K562 (cell line): ENCODE results near the gene BHLHE40. TPM values are rescaled to one million over a fixed set of nuclear protein-coding genes. Genes with fewer than 3 reads are reported as not detected.

Experiments used
- FOXJ2 ChIP-seq: fragments of 200-800 bp; sonication (Bioruptor generic); IDR thresholded peaks from 2 replicates; pipeline ENCODE4 v1.6.1; 2016; ENCODE audit warnings: missing genetic modification characterization, missing compliant biosample characterization
- KAT7 ChIP-seq: sonication (generic); formaldehyde crosslinking; IDR thresholded peaks from 2 replicates; pipeline ENCODE4 v1.8.0; 2022; ENCODE audit warnings: missing genetic modification reagents, mild to moderate bottlenecking, borderline replicate concordance
- L3MBTL2 ChIP-seq: fragments of 450-650 bp; IDR thresholded peaks from 2 replicates; pipeline ENCODE4 v1.6.1; 2016; ENCODE audit warnings: mild to moderate bottlenecking, moderate library complexity
- NFATC3 ChIP-seq: fragments of 450-650 bp; IDR thresholded peaks from 2 replicates; pipeline ENCODE4 v1.6.1; 2017; ENCODE audit warnings: mild to moderate bottlenecking
- NFYB ChIP-seq: IDR thresholded peaks from 2 replicates; pipeline ENCODE4 v1.6.1; 2011; ENCODE audit warnings: mild to moderate bottlenecking, moderate library complexity; ENCODE audit not compliant: insufficient read length; ENCODE audit errors: extremely low read depth
- POLR2B ChIP-seq: fragments of 450-650 bp; IDR thresholded peaks from 2 replicates; pipeline ENCODE4 v1.6.1; 2018; ENCODE audit warnings: low read depth; ENCODE audit not compliant: partially characterized antibody
- PYGO2 ChIP-seq: fragments of 450-650 bp; IDR thresholded peaks from 2 replicates; pipeline ENCODE4 v1.6.1; 2016; ENCODE audit warnings: mild to moderate bottlenecking, missing genetic modification characterization, moderate library complexity, missing compliant biosample characterization
- SMARCC2 ChIP-seq: fragments of 450-650 bp; IDR thresholded peaks from 2 replicates; pipeline ENCODE4 v1.6.1; 2017; ENCODE audit warnings: antibody characterized with exemption, moderate library complexity, mild to moderate bottlenecking, low read depth
- THAP12 ChIP-seq: fragments of 250-450 bp; sonication (Bioruptor Pico); IDR thresholded peaks from 2 replicates; pipeline ENCODE4 v1.9.0; 2021; ENCODE audit warnings: mild to moderate bottlenecking, inconsistent platforms
- ZBTB2 ChIP-seq: fragments of 450-650 bp; IDR thresholded peaks from 2 replicates; pipeline ENCODE4 v1.6.1; 2016; ENCODE audit warnings: antibody characterized with exemption
- ZNF165 ChIP-seq: fragments of 250-450 bp; sonication (Bioruptor Pico); IDR thresholded peaks from 2 replicates; pipeline ENCODE4 v1.4.0; 2020; ENCODE audit warnings: borderline replicate concordance
- ZNF175 ChIP-seq: fragments of 200-800 bp; sonication (Bioruptor generic); IDR thresholded peaks from 2 replicates; pipeline ENCODE4 v1.6.1; 2016; ENCODE audit warnings: low read depth, mild to moderate bottlenecking, missing genetic modification characterization, missing compliant biosample characterization
- polyA plus RNA-seq, 8 experiments: library from polyadenylated mRNA; depleted of rRNA in 4 of 8; stranded (reverse) in 5 of 8; unstranded in 3 of 8; fragments of >200 nt; fragmentation: Nextera tagmentation in 2 of 8; fragmentation: Illumina TruSeq in 1 of 8; extraction: Ambion mirVana in 2 of 8; extraction: Trizol in 1 of 8; gene quantifications; 2 replicates each; pipeline versions ENCODE4 v1.2.1 to v1.2.3, GENCODE V29; 2011 to 2014; ENCODE audit warnings: inconsistent platforms in 1 of 8, missing spikeins in 1 of 8
- total RNA-seq, 7 experiments: library from RNA; depleted of rRNA in 6 of 7; stranded (reverse); fragments of >200 nt in 6 of 7; fragmentation: Illumina TruSeq in 2 of 7; extraction: Trizol in 2 of 7; gene quantifications; 2 replicates each; pipeline versions ENCODE4 v1.2.1 to v1.2.3, GENCODE V29; 2011 to 2021; ENCODE audit warnings: low replicate concordance in 1 of 7
- TF ChIP-seq, protein P1 (sequence below): fragments of 250-450 bp; sonication (Bioruptor Pico); IDR thresholded peaks from 2 replicates; pipeline ENCODE4 v1.5.0; 2020; ENCODE audit warnings: mild to moderate bottlenecking, borderline replicate concordance

Gene BHLHE40
- total and polyA plus RNA-seq, 9 of the 15 experiments (the other 6 are each of a cell fraction or from before 2014, with no cell fraction given): 12.0 to 83.9 (median 31.4) TPM

GRCh38 chr3:5002174-5002870 is 23.1 kb downstream of the BHLHE40 start (continued):
- TF ChIP-seq ZNF165: no peak
- TF ChIP-seq PYGO2 (tag): peak; percentile 46
- TF ChIP-seq NFYB: no peak
- TF ChIP-seq, protein P1, sequence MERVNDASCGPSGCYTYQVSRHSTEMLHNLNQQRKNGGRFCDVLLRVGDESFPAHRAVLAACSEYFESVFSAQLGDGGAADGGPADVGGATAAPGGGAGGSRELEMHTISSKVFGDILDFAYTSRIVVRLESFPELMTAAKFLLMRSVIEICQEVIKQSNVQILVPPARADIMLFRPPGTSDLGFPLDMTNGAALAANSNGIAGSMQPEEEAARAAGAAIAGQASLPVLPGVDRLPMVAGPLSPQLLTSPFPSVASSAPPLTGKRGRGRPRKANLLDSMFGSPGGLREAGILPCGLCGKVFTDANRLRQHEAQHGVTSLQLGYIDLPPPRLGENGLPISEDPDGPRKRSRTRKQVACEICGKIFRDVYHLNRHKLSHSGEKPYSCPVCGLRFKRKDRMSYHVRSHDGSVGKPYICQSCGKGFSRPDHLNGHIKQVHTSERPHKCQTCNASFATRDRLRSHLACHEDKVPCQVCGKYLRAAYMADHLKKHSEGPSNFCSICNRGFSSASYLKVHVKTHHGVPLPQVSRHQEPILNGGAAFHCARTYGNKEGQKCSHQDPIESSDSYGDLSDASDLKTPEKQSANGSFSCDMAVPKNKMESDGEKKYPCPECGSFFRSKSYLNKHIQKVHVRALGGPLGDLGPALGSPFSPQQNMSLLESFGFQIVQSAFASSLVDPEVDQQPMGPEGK: no peak
- TF ChIP-seq SMARCC2: peak; percentile 91
- peak; percentile 66; the same call in 1 of the 2 replicates for TF ChIP-seq L3MBTL2
- no peak for TF ChIP-seq THAP12
- TF ChIP-seq ZBTB2: peak; percentile 82; the same call in 1 of the 2 replicates
- peak; percentile 73 for TF ChIP-seq ZNF175 (CRISPR knock-in tag)
- TF ChIP-seq FOXJ2 (tag): peak; percentile 98
- TF ChIP-seq POLR2B: no peak
- 0 out of 2 replicates have a peak, but pooled peaks have one; percentile 54 for TF ChIP-seq KAT7 (CRISPR knock-in tag)
- 0 out of 2 replicates have a peak, but pooled peaks have one; percentile 62 for TF ChIP-seq NFATC3
